ENCODE results near the gene ALOXE3.
"Not testable (repeated sequence)": the region's sequence is repeated elsewhere in the genome, so short reads cannot be mapped to it uniquely, and the experiment has no call there.

ALOXE3 gene

GRCh38 chr17:8091033-8091687, 27.2 kb downstream of the ALOXE3 start:
- peak; percentile 68 to 89 (median 78) for DNase-seq

DNA sequence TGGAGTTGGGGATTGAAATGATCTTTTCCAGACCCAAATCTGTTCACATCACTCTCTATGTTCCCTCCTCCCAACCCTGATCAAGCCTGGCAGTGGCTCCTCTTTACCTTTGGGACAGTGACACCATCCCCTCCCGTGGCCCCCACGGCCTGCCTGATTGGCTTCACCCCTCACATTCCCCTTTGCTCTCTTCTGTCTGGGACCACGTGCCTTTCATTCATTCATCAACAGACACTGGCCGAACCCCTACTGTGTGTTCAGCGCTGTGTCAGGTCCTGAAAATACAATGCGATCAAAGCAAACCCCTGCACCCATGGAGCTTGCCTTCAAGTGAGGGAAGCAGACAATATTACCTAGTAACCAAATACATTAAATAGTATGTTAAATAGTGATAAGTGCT, 28.6 kb downstream of the ALOXE3 start:
- no peak for DNase-seq

DNA sequence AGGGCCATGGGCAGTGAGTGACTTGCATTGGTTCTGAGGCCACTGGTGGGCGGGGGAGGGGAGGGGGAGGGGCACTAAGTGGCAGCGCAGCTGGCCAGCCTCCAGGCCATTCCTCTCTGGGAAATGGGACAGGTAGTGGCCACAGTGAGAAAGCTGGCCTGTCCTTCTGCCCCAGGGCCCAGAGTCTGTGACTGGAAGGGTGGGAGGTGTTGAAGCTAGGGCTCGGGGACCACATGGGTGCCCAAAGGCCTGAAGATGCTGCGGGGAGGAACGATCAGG, 30.4 kb downstream of the ALOXE3 start:
- no peak for DNase-seq

DNA sequence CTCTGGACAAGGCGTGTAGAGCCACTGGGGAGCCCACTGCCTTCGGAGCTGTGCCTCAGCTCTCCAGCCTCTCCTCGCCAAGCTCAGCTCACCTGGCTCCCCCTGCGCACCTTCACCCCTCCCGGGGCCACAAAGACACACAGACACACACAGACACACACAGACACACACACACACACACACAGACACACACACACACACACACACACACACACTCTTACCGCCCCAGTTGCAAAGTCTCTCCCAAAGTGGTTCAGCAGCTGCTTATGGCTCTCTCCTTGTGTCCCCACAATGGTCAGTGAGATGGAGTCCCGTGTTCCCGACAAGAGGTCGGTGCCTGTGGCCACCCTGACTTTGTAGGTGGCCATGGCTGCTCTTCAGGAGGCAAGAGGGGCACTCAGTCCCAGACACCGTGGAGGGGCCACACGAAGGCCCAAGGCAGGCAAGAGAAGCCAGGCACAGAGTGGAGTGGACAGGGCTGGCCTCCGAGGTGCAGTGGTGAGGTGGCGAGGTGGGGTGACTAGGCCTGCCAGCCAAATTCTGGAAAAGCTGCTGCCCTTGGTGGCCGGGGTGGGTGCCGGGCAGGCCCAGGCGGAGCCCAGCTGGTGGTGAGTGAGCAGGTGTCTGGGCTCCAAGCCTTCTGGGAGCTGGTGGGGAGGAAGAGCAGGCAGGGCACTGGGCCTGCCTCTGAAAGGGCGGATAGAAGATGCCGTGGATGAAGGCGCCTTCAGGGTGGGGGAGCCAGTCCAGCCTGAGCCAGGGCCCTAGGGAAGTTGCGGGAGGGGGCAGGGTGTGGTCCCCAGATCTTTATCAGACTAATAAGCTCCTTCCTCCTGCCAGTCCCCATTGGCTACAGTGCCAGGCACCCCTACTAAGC, 31.0 kb downstream of the ALOXE3 start, which contains the start of gene ALOX12B:
ALOX12B (minus strand) TSS at position 642 of the 877 bp plus-strand sequence; CDS start at position 368, 274 bp downstream.
- DNase-seq, result no peak

GRCh38 chr17:8084250-8084649, 34.1 kb downstream of the ALOXE3 start:
- no peak for DNase-seq

- no peak for DNase-seq
These were observed 36.0 kb downstream of the ALOXE3 start for GRCh38 chr17:8082292-8082691.

DNA sequence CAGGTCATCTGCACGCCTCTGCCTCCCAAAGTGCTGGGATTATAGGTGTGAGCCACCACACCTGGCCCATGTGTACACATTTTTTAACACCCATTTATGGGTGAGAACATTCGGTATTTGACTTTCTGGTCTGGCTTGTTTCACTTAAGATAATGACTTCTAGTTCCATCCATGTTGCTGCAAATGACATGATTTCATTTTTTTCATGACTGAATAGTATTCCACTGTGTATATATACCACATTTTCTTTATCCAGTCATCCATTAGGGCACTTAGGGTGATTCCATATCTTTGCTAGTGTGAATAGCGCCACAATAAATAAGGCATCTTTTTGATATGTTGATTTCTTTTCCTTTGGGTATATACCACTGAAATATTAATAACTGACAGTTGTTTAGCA, 36.4 kb downstream of the ALOXE3 start:
- DNase-seq, result no peak

DNA sequence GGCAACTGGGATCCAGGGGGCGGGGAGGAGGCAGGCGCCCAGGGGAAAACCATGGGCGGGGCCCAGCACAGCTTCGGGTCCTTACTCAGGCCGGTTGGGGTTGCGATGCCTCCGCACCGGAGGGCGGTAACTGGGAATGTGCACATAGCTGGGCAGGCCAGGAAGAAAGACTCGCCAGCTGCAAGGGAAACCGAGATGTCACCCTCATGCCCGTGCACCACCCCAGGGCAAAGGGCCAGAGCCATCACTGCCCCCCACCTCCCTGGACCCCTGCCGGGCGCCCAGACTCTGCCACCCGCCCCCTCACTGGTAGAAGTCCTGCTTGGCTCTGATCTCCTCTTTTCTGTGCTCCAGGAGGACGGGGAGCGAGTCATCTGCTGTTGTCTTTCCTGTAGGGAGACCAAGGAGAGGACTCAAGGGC, 37.5 kb downstream of the ALOXE3 start:
- DNase-seq, result no peak

DNA sequence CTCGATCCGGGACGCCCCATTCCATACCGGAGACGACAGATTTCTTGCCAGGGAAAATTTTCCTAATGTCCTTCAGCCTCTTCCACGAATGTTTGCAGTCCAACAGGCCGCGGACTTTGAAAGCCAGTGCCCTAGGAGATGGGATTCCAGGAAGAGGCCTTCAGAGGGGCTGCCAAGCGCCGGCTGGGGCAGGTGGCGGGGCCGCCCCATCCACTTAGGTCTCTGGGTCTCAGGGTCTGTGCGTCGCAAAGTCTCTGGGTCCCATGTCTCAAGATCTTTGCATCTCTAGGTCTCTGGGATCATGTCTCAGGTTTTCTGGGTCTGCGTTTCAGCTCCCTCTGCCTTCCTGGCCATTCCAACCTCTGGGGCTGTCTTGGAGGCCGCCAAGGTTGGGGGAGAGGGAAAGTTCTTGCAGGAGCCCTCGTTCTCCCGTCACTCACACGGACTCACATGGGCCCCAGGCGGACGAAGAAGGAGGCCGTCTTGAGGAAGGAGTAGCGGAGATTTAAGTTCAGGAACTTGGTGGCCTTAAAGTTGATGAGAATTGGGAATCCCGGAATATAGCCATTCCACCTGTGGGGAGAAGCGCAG, 38.0 kb downstream of the ALOXE3 start:
- DNase-seq, result no peak

DNA sequence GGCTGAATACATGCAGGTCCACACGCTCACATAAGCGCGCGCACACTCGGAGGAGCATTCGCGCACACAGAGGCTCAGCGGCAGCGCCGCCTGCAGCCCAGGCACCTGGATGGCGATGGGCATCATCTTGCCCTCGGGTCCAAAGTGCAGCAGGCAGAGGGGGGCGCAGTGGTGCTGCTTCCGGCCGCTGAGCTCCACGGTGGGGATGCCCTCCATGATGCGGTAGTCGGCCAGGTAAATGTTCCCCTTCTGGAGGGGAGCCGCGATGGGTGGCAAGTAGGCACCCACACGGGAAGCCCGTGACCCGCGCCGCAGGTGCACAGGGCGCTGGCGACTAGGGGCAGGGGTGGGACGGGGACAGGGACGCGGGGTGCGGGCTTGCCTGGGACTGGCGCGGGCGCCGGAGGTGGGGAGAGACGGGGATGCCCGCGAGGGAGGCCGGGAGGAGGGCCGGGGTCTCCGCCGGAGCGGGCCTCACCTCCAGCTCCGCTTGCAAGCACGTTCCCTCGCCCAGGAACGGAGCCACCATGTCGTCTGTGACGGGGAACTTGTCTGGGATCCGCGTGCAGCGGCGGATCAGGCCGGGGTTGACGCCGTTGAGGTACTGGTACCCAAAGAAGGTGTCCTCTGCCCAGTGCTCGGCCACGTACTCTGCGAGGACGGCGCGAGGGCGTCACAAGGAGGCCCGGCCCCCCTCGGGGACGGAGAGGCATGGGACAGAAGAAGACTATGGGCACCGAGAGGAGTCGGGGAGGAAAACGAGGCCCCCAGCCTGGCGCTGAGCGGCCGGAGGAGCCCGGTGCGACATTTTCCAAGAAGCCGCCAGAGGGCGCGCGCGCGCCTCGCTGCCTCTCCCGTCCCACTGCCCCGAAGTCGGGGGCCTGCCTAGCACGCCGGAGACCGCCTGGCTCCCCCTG, 38.8 kb downstream of the ALOXE3 start:
- DNase-seq, result peak; percentile 68 to 87 (median 76)

DNA sequence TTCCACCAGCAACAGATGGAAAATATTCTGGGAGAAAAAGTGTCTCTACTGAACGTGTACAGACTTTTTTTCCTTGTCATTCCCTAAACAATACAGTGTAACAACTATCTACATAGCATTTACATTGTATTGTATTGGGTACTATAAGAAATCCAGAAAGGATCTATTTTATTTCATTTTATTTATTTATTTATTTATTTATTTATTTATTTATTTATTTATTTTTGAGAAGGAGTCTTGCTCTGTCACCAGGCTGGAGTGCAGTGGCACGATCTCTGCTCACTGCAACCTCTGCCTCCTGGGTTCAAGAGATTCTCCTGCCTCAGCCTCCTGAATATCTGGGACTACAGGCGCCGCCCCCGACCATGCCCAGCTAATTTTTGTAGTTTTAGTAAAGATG, 40.4 kb downstream of the ALOXE3 start:
- not testable (repeated sequence) for DNase-seq

DNA sequence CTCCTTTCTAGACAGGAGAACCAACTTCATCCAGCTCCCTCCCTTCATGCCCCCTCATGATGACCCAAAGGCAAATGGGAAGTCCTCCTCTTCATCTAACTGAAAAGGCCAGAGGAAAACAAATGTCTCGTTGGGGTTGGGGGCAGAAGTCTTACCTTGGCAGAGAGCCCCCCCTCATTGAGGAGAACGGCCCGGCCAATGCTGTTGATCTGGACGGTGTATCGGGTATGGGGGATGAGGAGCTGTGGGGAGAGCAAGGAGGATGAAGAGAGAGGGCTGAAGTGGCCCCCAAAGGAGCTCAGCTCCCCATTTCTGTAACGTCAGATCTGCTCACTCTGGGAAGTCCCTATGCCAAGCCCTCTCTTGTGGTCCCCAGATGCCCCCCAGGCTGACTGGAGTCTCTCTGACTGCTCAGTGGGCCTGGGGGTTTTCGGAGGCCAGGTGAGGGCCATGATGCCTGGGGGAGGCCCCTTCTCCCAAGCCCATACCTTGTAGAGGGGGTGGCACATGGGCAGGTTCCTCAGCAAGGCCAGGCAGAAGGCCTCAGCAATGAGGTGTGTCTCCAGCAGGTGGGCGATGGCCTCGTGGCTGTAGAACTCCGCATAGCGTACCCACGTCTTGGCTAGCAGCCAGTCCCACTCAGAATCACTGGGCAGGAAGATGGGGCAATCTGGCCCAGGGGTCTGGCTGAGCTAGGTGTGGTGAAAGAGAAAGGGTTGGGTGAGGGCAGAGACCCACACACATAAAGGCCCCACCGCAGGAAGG, 41.6 kb downstream of the ALOXE3 start:
- DNase-seq, result no peak

DNA sequence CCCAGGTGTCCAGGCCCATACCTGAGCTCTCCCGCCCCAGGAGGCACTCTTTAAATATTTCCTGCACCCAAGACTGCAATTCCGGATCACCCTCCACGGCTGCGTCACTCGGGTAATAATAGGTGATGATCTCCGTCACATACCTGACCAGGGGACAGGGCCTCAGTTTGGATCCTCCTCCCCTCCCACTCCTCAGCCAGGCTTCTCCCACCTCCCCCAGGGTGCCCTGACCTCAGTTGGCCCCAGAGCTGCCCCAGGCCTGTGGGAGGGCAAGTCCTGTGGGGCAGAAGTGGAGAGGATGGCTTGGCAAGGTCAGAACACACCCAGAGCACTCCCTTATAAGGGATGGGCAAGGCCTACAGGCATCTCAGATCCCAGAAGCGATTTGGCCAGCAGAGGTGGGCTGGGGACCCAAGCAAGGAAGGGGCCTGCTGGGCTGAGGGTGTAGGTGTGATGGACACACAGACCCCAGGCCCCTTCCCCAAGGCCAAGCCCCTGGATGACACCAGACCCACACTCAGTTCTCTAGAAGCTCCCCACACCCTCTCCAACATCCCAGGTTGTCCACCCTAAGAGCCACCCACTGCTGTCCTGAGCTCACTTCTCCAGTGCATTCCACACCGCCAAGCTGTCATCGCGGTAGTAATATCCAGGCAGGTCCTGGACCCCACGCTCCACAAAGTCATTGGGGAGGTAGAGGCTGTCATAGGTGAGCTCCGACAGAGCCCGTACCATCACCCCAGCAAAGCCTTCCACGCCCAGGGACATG, 42.6 kb downstream of the ALOXE3 start:
- no peak for DNase-seq

DNA sequence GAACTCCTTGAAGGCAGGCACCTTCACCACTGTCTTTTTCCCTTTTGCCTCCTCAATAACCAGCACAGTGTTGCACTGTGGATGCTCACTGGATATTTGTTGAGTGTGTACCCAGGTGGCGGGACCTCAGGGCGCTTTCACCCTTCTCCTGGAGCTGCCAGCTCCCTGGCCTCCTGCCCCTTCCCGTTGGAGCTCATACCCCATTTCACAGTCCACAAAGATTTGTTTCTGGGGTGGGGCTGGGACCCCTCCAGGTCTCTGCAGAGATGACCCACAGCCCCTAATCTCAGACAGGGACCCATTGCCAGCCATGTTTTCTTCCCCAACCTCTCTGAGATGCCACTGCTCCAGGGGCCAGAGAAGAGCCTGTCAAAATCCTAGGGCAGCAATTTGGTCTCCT, 43.2 kb downstream of the ALOXE3 start:
- DNase-seq, result no peak

DNA sequence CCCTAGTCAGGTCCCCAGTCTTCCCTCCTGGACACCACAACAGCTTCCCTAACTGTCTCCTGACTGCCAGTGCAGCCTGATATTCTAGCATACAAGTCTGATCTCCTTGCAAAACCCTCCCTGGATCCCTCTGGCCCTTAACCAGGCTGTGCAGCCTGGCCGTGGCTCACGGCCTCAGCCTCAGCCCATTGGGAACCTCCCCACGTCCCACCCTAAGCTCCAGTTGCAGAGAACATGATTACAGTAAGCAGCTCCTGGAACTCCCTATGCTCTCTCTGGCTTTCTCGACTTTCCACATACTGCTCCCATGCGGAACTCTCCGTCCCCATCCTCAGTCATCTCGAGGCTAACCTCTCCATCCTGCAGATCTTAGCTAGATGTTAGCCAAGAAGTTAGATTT, 43.8 kb downstream of the ALOXE3 start:
- DNase-seq, result no peak

GRCh38 chr17:8073627-8074484, 44.5 kb downstream of the ALOXE3 start:
- DNase-seq, result peak; percentile 79 to 91 (median 87)

- DNase-seq, result peak in 2 of 3 donors; percentile 31
These were observed 45.4 kb downstream of the ALOXE3 start for GRCh38 chr17:8072729-8073461.

- DNase-seq, result no peak
These were observed 46.0 kb downstream of the ALOXE3 start for GRCh38 chr17:8072341-8072728.

DNA sequence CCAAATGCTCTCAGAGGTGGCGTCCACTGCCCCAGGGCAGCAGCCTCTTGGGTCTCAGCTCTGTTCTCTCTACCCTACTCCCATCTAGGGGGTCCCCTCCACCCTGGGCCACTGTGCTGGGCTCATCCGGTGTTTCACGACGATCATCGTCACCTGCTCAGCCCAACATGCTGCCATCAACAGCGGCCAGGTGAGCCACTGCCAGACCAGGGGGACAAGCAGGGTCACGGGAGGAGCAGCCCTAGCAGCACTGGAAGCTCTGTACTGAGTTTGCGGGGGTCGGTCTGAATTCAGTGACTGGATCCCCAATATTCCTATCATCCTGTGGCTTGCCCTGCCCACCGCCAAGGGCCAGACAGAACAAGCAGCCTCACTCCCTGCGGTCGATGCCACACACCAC, 46.8 kb downstream of the ALOXE3 start:
- no peak for DNase-seq

- no peak for DNase-seq
These were observed 48.8 kb downstream of the ALOXE3 start for GRCh38 chr17:8069587-8069860.
